ENCODE results near the gene KBTBD13.

The KBTBD13 gene

GRCh38 chr15:65057549-65057940 is 19.0 kb upstream of the KBTBD13 start:
- no peak for DNase-seq (ENCODE audit: low read depth)
- H3K4me3 ChIP-seq (ENCODE audit: low read depth, low read length) = no peak overlapping the region
- TF ChIP-seq CTCF (conservative IDR thresholded peaks at IDR 0.05; ENCODE audit: low read depth, low read length) = no peak

GRCh38 chr15:65058394-65059368 is 17.9 kb upstream of the KBTBD13 start:
- TF ChIP-seq CTCF (conservative IDR thresholded peaks at IDR 0.05; ENCODE audit: low read depth, low read length) = no peak
- DNase-seq (ENCODE audit: low read depth) = no peak
- H3K4me3 ChIP-seq (ENCODE audit: low read depth, low read length) = no peak overlapping the region

GRCh38 chr15:65059369-65059750 is 17.2 kb upstream of the KBTBD13 start:
- DNase-seq (ENCODE audit: low read depth) = no peak
- no peak for TF ChIP-seq CTCF (conservative IDR thresholded peaks at IDR 0.05; ENCODE audit: low read depth, low read length)
- H3K4me3 ChIP-seq (ENCODE audit: low read depth, low read length) = no peak overlapping the region

- DNase-seq (ENCODE audit: low read depth) = no peak
- no peak overlapping the region for H3K4me3 ChIP-seq (ENCODE audit: low read depth, low read length)
- TF ChIP-seq CTCF (conservative IDR thresholded peaks at IDR 0.05; ENCODE audit: low read depth, low read length) = no peak
Observed at GRCh38 chr15:65059931-65060596, 16.5 kb upstream of the KBTBD13 start.

GRCh38 chr15:65060641-65061397 is 15.7 kb upstream of the KBTBD13 start:
- no peak overlapping the region for H3K4me3 ChIP-seq (ENCODE audit: low read depth, low read length)
- TF ChIP-seq CTCF (conservative IDR thresholded peaks at IDR 0.05; ENCODE audit: low read depth, low read length) = no peak
- no peak for DNase-seq (ENCODE audit: low read depth)

GRCh38 chr15:65062061-65062460 is 14.5 kb upstream of the KBTBD13 start:
- no peak overlapping the region for H3K4me3 ChIP-seq (ENCODE audit: low read depth, low read length)
- DNase-seq (ENCODE audit: low read depth) = no peak
- no peak for TF ChIP-seq CTCF (conservative IDR thresholded peaks at IDR 0.05; ENCODE audit: low read depth, low read length)
